ENCODE results near the gene CEP55. TPM values are rescaled to one million over a fixed set of nuclear protein-coding genes. Genes with fewer than 3 reads are reported as not detected.

CEP55 gene
- total and polyA plus RNA-seq, 5 donors from 2014 or later = 3.1 to 5.0 (median 4.6) TPM

GRCh38 chr10:93456480-93456879 lies 39.9 kb upstream of the CEP55 start:
- Histone ChIP-seq H3K4me1 (ENCODE audit: control insufficient read depth, insufficient read depth, low read length, poor library complexity, severe bottlenecking) (peaks cover 9% of the 10 kb centered on the region), H3K4me3 (ENCODE audit: low read depth, low read length) (no peak overlapping the region), H3K27ac (ENCODE audit: insufficient read depth, low read length, poor library complexity, severe bottlenecking) (no peak overlapping the region), H3K9me3 (ENCODE audit: control insufficient read depth in 2 of 2, low read length in 2 of 2) (no peaks in the 10 kb centered on the region), H3K36me3 (ENCODE audit: control insufficient read depth, insufficient read depth, low read length) (no peaks in the 10 kb centered on the region), H3K27me3 (ENCODE audit: control insufficient read depth, insufficient read depth, low read length) (no peaks in the 10 kb centered on the region)
- H3K9me3 Mint-ChIP-seq = no peaks in the 10 kb centered on the region
- no peak overlapping the region for H3K27ac Mint-ChIP-seq
- H3K4me1 Mint-ChIP-seq = peaks cover 5 to 21% (median 15%) of the 10 kb centered on the region in 4 donors
- no peak overlapping the region for H3K4me3 Mint-ChIP-seq
- no peak for ATAC-seq (ENCODE audit: low read depth in 2 of 2)
- H3K36me3 Mint-ChIP-seq = no peaks in the 10 kb centered on the region
- peaks cover 8% of the 10 kb centered on the region for H3K27me3 Mint-ChIP-seq
- no peak for DNase-seq

GRCh38 chr10:93457511-93457910 lies 38.9 kb upstream of the CEP55 start:
- Histone ChIP-seq H3K27me3 (ENCODE audit: control insufficient read depth, insufficient read depth, low read length) (no peaks in the 10 kb centered on the region), H3K36me3 (ENCODE audit: control insufficient read depth, insufficient read depth, low read length) (no peaks in the 10 kb centered on the region), H3K4me3 (ENCODE audit: low read depth, low read length) (no peak overlapping the region), H3K27ac (ENCODE audit: insufficient read depth, low read length, poor library complexity, severe bottlenecking) (no peak overlapping the region), H3K9me3 (ENCODE audit: control insufficient read depth in 2 of 2, low read length in 2 of 2) (no peaks in the 10 kb centered on the region), H3K4me1 (ENCODE audit: control insufficient read depth, insufficient read depth, low read length, poor library complexity, severe bottlenecking) (peaks cover 4% of the 10 kb centered on the region)
- Mint-ChIP-seq H3K4me3 (no peak overlapping the region), H3K36me3 (no peaks in the 10 kb centered on the region), H3K27ac (no peak overlapping the region), H3K27me3 (peaks cover 8% of the 10 kb centered on the region), H3K4me1 (peaks cover 3 to 14% (median 10%) of the 10 kb centered on the region in 4 donors), H3K9me3 (no peaks in the 10 kb centered on the region)
- no peak for DNase-seq
- ATAC-seq (ENCODE audit: low read depth in 2 of 2) = no peak

GRCh38 chr10:93458821-93459257 lies 37.6 kb upstream of the CEP55 start:
- Mint-ChIP-seq H3K27ac (no peak overlapping the region), H3K4me1 (peaks cover 8 to 15% (median 13%) of the 10 kb centered on the region in 4 donors), H3K36me3 (no peaks in the 10 kb centered on the region), H3K27me3 (peaks cover 8% of the 10 kb centered on the region), H3K9me3 (no peaks in the 10 kb centered on the region), H3K4me3 (no peak overlapping the region)
- no peak for DNase-seq
- no peaks in the 10 kb centered on the region for H3K36me3 ChIP-seq (ENCODE audit: control insufficient read depth, insufficient read depth, low read length)
- no peaks in the 10 kb centered on the region for H3K9me3 ChIP-seq (ENCODE audit: control insufficient read depth in 2 of 2, low read length in 2 of 2)
- peaks cover 8% of the 10 kb centered on the region for H3K4me1 ChIP-seq (ENCODE audit: control insufficient read depth, insufficient read depth, low read length, poor library complexity, severe bottlenecking)
- H3K27me3 ChIP-seq (ENCODE audit: control insufficient read depth, insufficient read depth, low read length) = no peaks in the 10 kb centered on the region
- no peak for ATAC-seq (ENCODE audit: low read depth in 2 of 2)
- no peak overlapping the region for H3K4me3 ChIP-seq (ENCODE audit: low read depth, low read length)
- H3K27ac ChIP-seq (ENCODE audit: insufficient read depth, low read length, poor library complexity, severe bottlenecking) = no peak overlapping the region

- Mint-ChIP-seq H3K36me3 (no peaks in the 10 kb centered on the region), H3K27ac (no peak overlapping the region), H3K9me3 (no peaks in the 10 kb centered on the region), H3K27me3 (peaks cover 8% of the 10 kb centered on the region), H3K4me3 (no peak overlapping the region), H3K4me1 (peaks cover 8 to 15% (median 13%) of the 10 kb centered on the region in 4 donors)
- no peaks in the 10 kb centered on the region for H3K27me3 ChIP-seq (ENCODE audit: control insufficient read depth, insufficient read depth, low read length)
- DNase-seq = no peak
- H3K36me3 ChIP-seq (ENCODE audit: control insufficient read depth, insufficient read depth, low read length) = no peaks in the 10 kb centered on the region
- ATAC-seq (ENCODE audit: low read depth in 2 of 2) = no peak
- peaks cover 8% of the 10 kb centered on the region for H3K4me1 ChIP-seq (ENCODE audit: control insufficient read depth, insufficient read depth, low read length, poor library complexity, severe bottlenecking)
- H3K27ac ChIP-seq (ENCODE audit: insufficient read depth, low read length, poor library complexity, severe bottlenecking) = no peak overlapping the region
- H3K9me3 ChIP-seq (ENCODE audit: control insufficient read depth in 2 of 2, low read length in 2 of 2) = no peaks in the 10 kb centered on the region
- H3K4me3 ChIP-seq (ENCODE audit: low read depth, low read length) = no peak overlapping the region
These were observed 36.9 kb upstream of the CEP55 start for GRCh38 chr10:93459466-93459865.

- no peak overlapping the region for H3K4me3 Mint-ChIP-seq
- Histone ChIP-seq H3K9me3 (ENCODE audit: control insufficient read depth in 2 of 2, low read length in 2 of 2) (no peaks in the 10 kb centered on the region), H3K4me3 (ENCODE audit: low read depth, low read length) (no peak overlapping the region), H3K27me3 (ENCODE audit: control insufficient read depth, insufficient read depth, low read length) (no peaks in the 10 kb centered on the region), H3K36me3 (ENCODE audit: control insufficient read depth, insufficient read depth, low read length) (no peaks in the 10 kb centered on the region), H3K4me1 (ENCODE audit: control insufficient read depth, insufficient read depth, low read length, poor library complexity, severe bottlenecking) (peaks cover 8% of the 10 kb centered on the region), H3K27ac (ENCODE audit: insufficient read depth, low read length, poor library complexity, severe bottlenecking) (no peak overlapping the region)
- H3K27ac Mint-ChIP-seq = peak overlapping the region in 2 of 3 donors; percentile 9
- H3K36me3 Mint-ChIP-seq = no peaks in the 10 kb centered on the region
- peaks cover 8 to 17% (median 14%) of the 10 kb centered on the region in 4 donors for H3K4me1 Mint-ChIP-seq
- H3K9me3 Mint-ChIP-seq = no peaks in the 10 kb centered on the region
- no peak for DNase-seq
- no peak for ATAC-seq (ENCODE audit: low read depth in 2 of 2)
- peaks cover 4% of the 10 kb centered on the region for H3K27me3 Mint-ChIP-seq
These were observed 35.2 kb upstream of the CEP55 start for GRCh38 chr10:93461109-93461806.

GRCh38 chr10:93461807-93462178 lies 34.6 kb upstream of the CEP55 start:
- H3K27ac Mint-ChIP-seq = peak overlapping the region in 1 of 3 donors; percentile 85
- H3K9me3 Mint-ChIP-seq = no peaks in the 10 kb centered on the region
- ATAC-seq (ENCODE audit: low read depth in 2 of 2) (no peak), DNase-seq (peak in 1 of 3 donors; percentile 32)
- H3K4me1 ChIP-seq (ENCODE audit: control insufficient read depth, insufficient read depth, low read length, poor library complexity, severe bottlenecking) = peaks cover 8% of the 10 kb centered on the region
- H3K36me3 Mint-ChIP-seq = no peaks in the 10 kb centered on the region
- no peaks in the 10 kb centered on the region for H3K27me3 ChIP-seq (ENCODE audit: control insufficient read depth, insufficient read depth, low read length)
- no peaks in the 10 kb centered on the region for H3K36me3 ChIP-seq (ENCODE audit: control insufficient read depth, insufficient read depth, low read length)
- no peak overlapping the region for H3K27ac ChIP-seq (ENCODE audit: insufficient read depth, low read length, poor library complexity, severe bottlenecking)
- H3K9me3 ChIP-seq (ENCODE audit: control insufficient read depth in 2 of 2, low read length in 2 of 2) = no peaks in the 10 kb centered on the region
- no peak overlapping the region for H3K4me3 ChIP-seq (ENCODE audit: low read depth, low read length)
- peaks cover 4% of the 10 kb centered on the region for H3K27me3 Mint-ChIP-seq
- no peak overlapping the region for H3K4me3 Mint-ChIP-seq
- H3K4me1 Mint-ChIP-seq = peaks cover 8 to 17% (median 10%) of the 10 kb centered on the region in 4 donors

GRCh38 chr10:93462371-93462770 lies 34.0 kb upstream of the CEP55 start:
- H3K27me3 ChIP-seq (ENCODE audit: control insufficient read depth, insufficient read depth, low read length) = no peaks in the 10 kb centered on the region
- no peak for DNase-seq
- H3K36me3 ChIP-seq (ENCODE audit: control insufficient read depth, insufficient read depth, low read length) = no peaks in the 10 kb centered on the region
- ATAC-seq (ENCODE audit: low read depth in 2 of 2) = no peak
- peak overlapping the region in 2 of 3 donors; percentile 33 to 85 for H3K27ac Mint-ChIP-seq
- H3K9me3 ChIP-seq (ENCODE audit: control insufficient read depth in 2 of 2, low read length in 2 of 2) = no peaks in the 10 kb centered on the region
- H3K27ac ChIP-seq (ENCODE audit: insufficient read depth, low read length, poor library complexity, severe bottlenecking) = no peak overlapping the region
- no peaks in the 10 kb centered on the region for H3K36me3 Mint-ChIP-seq
- H3K4me1 Mint-ChIP-seq = peaks cover 8 to 17% (median 10%) of the 10 kb centered on the region in 4 donors
- H3K4me3 Mint-ChIP-seq = no peak overlapping the region
- H3K4me3 ChIP-seq (ENCODE audit: low read depth, low read length) = no peak overlapping the region
- no peaks in the 10 kb centered on the region for H3K9me3 Mint-ChIP-seq
- peaks cover 8% of the 10 kb centered on the region for H3K4me1 ChIP-seq (ENCODE audit: control insufficient read depth, insufficient read depth, low read length, poor library complexity, severe bottlenecking)
- H3K27me3 Mint-ChIP-seq = peaks cover 4% of the 10 kb centered on the region

- H3K4me3 Mint-ChIP-seq = peak overlapping the region in 2 of 4 donors; percentile 29 to 48
These were observed 33.5 kb upstream of the CEP55 start for GRCh38 chr10:93462881-93463280.

More at GRCh38 chr10:93462881-93463280, 33.5 kb upstream of the CEP55 start:
- H3K4me3 ChIP-seq (ENCODE audit: low read depth, low read length) = peak overlapping the region; percentile 48
- H3K27me3 ChIP-seq (ENCODE audit: control insufficient read depth, insufficient read depth, low read length) = no peaks in the 10 kb centered on the region
- peak overlapping the region; percentile 33 for H3K27ac ChIP-seq (ENCODE audit: insufficient read depth, low read length, poor library complexity, severe bottlenecking)
- H3K4me1 ChIP-seq (ENCODE audit: control insufficient read depth, insufficient read depth, low read length, poor library complexity, severe bottlenecking) = peaks cover 8% of the 10 kb centered on the region
- no peaks in the 10 kb centered on the region for H3K9me3 ChIP-seq (ENCODE audit: control insufficient read depth in 2 of 2, low read length in 2 of 2)
- ATAC-seq (ENCODE audit: low read depth in 2 of 2) (peak; percentile 64 to 71), DNase-seq (peak in 2 of 3 donors; percentile 9 to 80)
- H3K9me3 Mint-ChIP-seq = no peaks in the 10 kb centered on the region
- H3K27ac Mint-ChIP-seq = peak overlapping the region; percentile 28 to 85 (median 51)
- peaks cover 8 to 17% (median 10%) of the 10 kb centered on the region in 4 donors for H3K4me1 Mint-ChIP-seq
- no peaks in the 10 kb centered on the region for H3K36me3 ChIP-seq (ENCODE audit: control insufficient read depth, insufficient read depth, low read length)
- no peaks in the 10 kb centered on the region for H3K36me3 Mint-ChIP-seq
- peaks cover 4% of the 10 kb centered on the region for H3K27me3 Mint-ChIP-seq
